Natural killer cell (primary cell): Measurements from ENCODE around the gene ST6GALNAC4. TPM values are rescaled to one million over a fixed set of nuclear protein-coding genes. Genes with fewer than 3 reads are reported as not detected.

Source experiments
- ATAC-seq, 3 donors: fragments of 150-1000 bp in 2 of 3; fragments of 200-7000 bp in 1 of 3; cut with Tn5 transposase; 1 replicate in 1 of 3; 2 replicates in 2 of 3; pipeline ENCODE4 v1.10.0; 2021; ENCODE audit warnings: mild to moderate bottlenecking in 2 of 3, moderate library complexity in 2 of 3
- DNase-seq, 2 donors: peaks; one replicate each; pipeline versions ENCODE4 v3.0.0 to v3.0.0-alpha.2; 2013 to 2021; ENCODE audit warnings: mixed read lengths in 1 of 2
- H3K27ac ChIP-seq: one replicate; pipeline ENCODE4 v1.5.1; 2013; ENCODE audit warnings: mild to moderate bottlenecking, low read length
- H3K27me3 ChIP-seq: one replicate; pipeline ENCODE4 v1.6.1; 2013; ENCODE audit warnings: low read length; ENCODE audit not compliant: control insufficient read depth, insufficient read depth
- H3K36me3 ChIP-seq: one replicate; pipeline ENCODE4 v1.6.1; 2013; ENCODE audit warnings: low read length; ENCODE audit not compliant: control insufficient read depth, insufficient read depth
- H3K4me1 ChIP-seq: one replicate; pipeline ENCODE4 v1.6.1; 2013; ENCODE audit warnings: low read length; ENCODE audit not compliant: control insufficient read depth, insufficient read depth
- H3K4me3 ChIP-seq: one replicate; pipeline ENCODE4 v1.5.1; 2013; ENCODE audit warnings: low read length
- H3K9me3 ChIP-seq: one replicate; pipeline ENCODE4 v1.6.1; 2013; ENCODE audit warnings: low read length; ENCODE audit not compliant: control insufficient read depth, insufficient read depth
- H3K27ac Mint-ChIP-seq, 2 donors: one replicate each; pipeline ENCODE4 v1.8.0; 2022; ENCODE audit warnings: mild to moderate bottlenecking in 2 of 2, mixed read lengths in 2 of 2, moderate library complexity in 1 of 2
- H3K27me3 Mint-ChIP-seq, 2 donors: one replicate each; pipeline ENCODE4 v1.8.0; 2022; ENCODE audit warnings: low read depth in 2 of 2, mixed read lengths in 2 of 2
- H3K36me3 Mint-ChIP-seq: one replicate; pipeline ENCODE4 v1.8.0; 2022; ENCODE audit warnings: mixed read lengths
- H3K4me1 Mint-ChIP-seq, 2 donors: one replicate each; pipeline ENCODE4 v1.8.0; 2022; ENCODE audit warnings: mixed read lengths in 2 of 2
- H3K4me3 Mint-ChIP-seq: one replicate; pipeline ENCODE4 v1.8.0; 2022; ENCODE audit warnings: mild to moderate bottlenecking, moderate library complexity, mixed read lengths
- H3K9me3 Mint-ChIP-seq, 2 donors: one replicate each; pipeline ENCODE4 v1.8.0; 2022; ENCODE audit warnings: mixed read lengths in 2 of 2
- WGBS: methylation state at CpG from one replicate; pipeline ENCODE4 v1.1.7; 2013; ENCODE audit warnings: missing lambda C conversion rate; ENCODE audit not compliant: insufficient coverage; 5-methylcytosine and 5-hydroxymethylcytosine counted together
- intact Hi-C: fragments of 100-400 bp; cut with micrococcal nuclease; formaldehyde crosslinking; loops from one replicate; pipeline ENCODE4 v1.14.2; 2022
- total RNA-seq, 4 donors: library from RNA; stranded (reverse); fragments of 120-200 nt in 1 of 4; gene quantifications; one replicate each; pipeline versions ENCODE4 v1.2.3 to v1.2.4, GENCODE V29; 2013 to 2022
- TF ChIP-seq, protein P1 (sequence below): fragments of 200-600 bp; IDR thresholded peaks from one replicate; pipeline ENCODE4 v1.8.0; 2022; ENCODE audit warnings: antibody characterized with exemption

ST6GALNAC4 gene
- total RNA-seq, 3 donors from 2014 or later (not counting 1 experiment from before 2014, with no cell fraction given), result 18.8 to 33.0 (median 20.4) TPM

- no peaks in the 10 kb centered on the region for H3K9me3 Mint-ChIP-seq
- Histone ChIP-seq H3K27me3 (no peaks in the 10 kb centered on the region), H3K9me3 (no peaks in the 10 kb centered on the region), H3K27ac (peak overlapping the region; percentile 87), H3K36me3 (no peaks in the 10 kb centered on the region), H3K4me1 (peaks cover 67% of the 10 kb centered on the region), H3K4me3 (no peak overlapping the region)
- peak overlapping the region; percentile 49 for H3K4me3 Mint-ChIP-seq
- peak overlapping the region; percentile 85 to 96 for H3K27ac Mint-ChIP-seq
- 84% methylated on average over 10 of the region's 13 CpGs for WGBS
- peaks cover 19 to 52% of the 10 kb centered on the region in 2 donors for H3K4me1 Mint-ChIP-seq
- intact Hi-C loops, result loop anchor here (2.0 to 10.0 kb wide), 3 partner anchors 54 to 358 kb away; partner anchors contain the start of genes ST6GALNAC4 and TOR2A
- DNase-seq (no peak), ATAC-seq (no peak)
- H3K36me3 Mint-ChIP-seq, result no peaks in the 10 kb centered on the region
- TF ChIP-seq, protein P1, sequence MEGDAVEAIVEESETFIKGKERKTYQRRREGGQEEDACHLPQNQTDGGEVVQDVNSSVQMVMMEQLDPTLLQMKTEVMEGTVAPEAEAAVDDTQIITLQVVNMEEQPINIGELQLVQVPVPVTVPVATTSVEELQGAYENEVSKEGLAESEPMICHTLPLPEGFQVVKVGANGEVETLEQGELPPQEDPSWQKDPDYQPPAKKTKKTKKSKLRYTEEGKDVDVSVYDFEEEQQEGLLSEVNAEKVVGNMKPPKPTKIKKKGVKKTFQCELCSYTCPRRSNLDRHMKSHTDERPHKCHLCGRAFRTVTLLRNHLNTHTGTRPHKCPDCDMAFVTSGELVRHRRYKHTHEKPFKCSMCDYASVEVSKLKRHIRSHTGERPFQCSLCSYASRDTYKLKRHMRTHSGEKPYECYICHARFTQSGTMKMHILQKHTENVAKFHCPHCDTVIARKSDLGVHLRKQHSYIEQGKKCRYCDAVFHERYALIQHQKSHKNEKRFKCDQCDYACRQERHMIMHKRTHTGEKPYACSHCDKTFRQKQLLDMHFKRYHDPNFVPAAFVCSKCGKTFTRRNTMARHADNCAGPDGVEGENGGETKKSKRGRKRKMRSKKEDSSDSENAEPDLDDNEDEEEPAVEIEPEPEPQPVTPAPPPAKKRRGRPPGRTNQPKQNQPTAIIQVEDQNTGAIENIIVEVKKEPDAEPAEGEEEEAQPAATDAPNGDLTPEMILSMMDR, result no peak
- no peaks in the 10 kb centered on the region for H3K27me3 Mint-ChIP-seq
Observed at GRCh38 chr9:127863191-127863621, 53.6 kb downstream of the ST6GALNAC4 start.

DNA sequence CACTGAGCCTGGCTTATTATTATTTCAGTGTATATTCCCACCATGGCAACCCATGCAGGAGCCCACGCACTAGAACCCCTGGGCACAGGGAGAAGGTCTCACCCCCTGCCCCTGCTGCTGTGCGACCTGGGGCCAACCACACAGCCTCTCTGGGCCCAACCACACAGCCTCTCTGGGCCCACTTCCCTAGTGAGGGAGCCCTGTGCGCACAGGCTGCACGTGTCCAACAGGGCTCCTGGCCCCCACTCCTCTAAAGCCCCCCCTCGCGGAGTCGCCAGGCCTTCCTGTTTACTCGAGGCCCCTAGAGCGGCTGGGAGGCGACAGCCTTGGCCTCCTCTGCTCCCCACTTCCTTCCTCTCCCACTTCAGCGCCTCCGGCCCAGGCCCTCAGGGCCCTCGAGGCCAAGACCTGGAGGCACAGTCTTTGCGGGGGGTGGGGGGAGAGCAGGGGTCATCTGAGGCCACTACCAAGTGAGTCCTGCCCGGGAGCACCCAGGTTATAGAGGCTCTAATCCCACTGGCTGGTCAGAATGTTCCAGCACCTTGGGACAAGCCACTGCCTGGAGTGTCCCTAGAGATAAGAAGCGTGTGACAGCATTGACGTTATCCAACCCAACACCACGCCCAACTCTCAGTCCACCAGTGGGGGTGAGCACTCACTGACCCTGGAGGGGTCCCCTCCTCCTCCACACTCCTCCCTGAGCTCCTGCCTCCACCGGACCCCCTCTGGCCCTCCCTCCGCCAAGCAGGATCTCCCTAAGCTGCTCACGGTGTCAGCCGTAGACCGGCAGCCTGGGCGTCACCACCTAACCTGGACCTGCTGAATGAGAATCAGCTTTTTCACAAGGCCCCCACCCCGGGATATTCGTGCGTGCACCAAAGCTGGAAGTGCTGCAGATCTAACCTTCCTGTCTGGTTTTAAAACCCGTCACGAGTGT is 54.5 kb downstream of the ST6GALNAC4 start:
- Mint-ChIP-seq H3K27me3 (no peaks in the 10 kb centered on the region), H3K4me1 (peaks cover 19 to 55% of the 10 kb centered on the region in 2 donors), H3K9me3 (no peaks in the 10 kb centered on the region), H3K4me3 (peak overlapping the region; percentile 49), H3K36me3 (no peaks in the 10 kb centered on the region), H3K27ac (peak overlapping the region; percentile 85 to 96)
- WGBS, result 7% methylated on average over 27 of the region's 29 CpGs
- intact Hi-C loops, result loop anchor here (2.0 to 10.0 kb wide), 3 partner anchors 55 to 358 kb away; partner anchors contain the start of genes ST6GALNAC4 and TOR2A
- DNase-seq (peak; percentile 63 to 68), ATAC-seq (peak; percentile 78 to 93 (median 82))
- no peaks in the 10 kb centered on the region for H3K36me3 ChIP-seq
- peaks cover 75% of the 10 kb centered on the region for H3K4me1 ChIP-seq
- H3K4me3 ChIP-seq, result no peak overlapping the region
- H3K9me3 ChIP-seq, result no peaks in the 10 kb centered on the region
- H3K27ac ChIP-seq, result peak overlapping the region; percentile 87
- no peaks in the 10 kb centered on the region for H3K27me3 ChIP-seq
- TF ChIP-seq, protein P1, result no peak

DNA sequence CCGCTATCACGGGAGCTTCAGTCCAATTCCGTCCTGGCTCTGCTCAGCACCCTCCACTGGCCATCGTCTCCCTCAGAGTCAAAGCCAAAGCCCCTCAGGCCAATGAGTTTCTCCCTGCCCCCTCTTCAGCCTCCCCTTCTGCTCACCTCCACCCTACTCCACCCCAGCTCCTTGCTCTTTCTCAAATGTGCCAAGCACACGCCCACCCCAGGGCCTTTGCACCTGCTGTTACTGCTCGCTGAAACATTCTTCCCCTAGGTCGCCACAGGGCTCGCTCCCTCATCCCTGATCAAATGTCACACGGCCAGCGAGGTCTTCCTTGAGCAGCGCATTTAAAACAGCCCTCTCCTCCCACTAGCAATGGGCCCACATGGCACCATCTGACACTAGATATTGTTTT is 56.1 kb downstream of the ST6GALNAC4 start:
- Histone ChIP-seq H3K4me1 (peaks cover 88% of the 10 kb centered on the region), H3K9me3 (no peaks in the 10 kb centered on the region)
- intact Hi-C loops, result loop anchor here (5.0 to 10.0 kb wide), 2 partner anchors 57 to 356 kb away; partner anchors contain the start of gene ST6GALNAC4

More for the DNA sequence above, 56.1 kb downstream of the ST6GALNAC4 start:
- ATAC-seq, result no peak
- Histone ChIP-seq H3K4me3 (no peak overlapping the region), H3K27ac (no peak overlapping the region), H3K27me3 (no peaks in the 10 kb centered on the region), H3K36me3 (no peaks in the 10 kb centered on the region)
- no peaks in the 10 kb centered on the region for H3K27me3 Mint-ChIP-seq
- H3K27ac Mint-ChIP-seq, result peak overlapping the region; percentile 85 to 96
- TF ChIP-seq, protein P1, result no peak
- H3K4me1 Mint-ChIP-seq, result peaks cover 19 to 59% of the 10 kb centered on the region in 2 donors
- no peaks in the 10 kb centered on the region for H3K36me3 Mint-ChIP-seq
- DNase-seq, result no peak
- no peak overlapping the region for H3K4me3 Mint-ChIP-seq
- 95% methylated on average over 11 of the region's 11 CpGs for WGBS
- H3K9me3 Mint-ChIP-seq, result no peaks in the 10 kb centered on the region
